HG03135 (cell line): ENCODE measurements around the gene NALCN.

Experiments
- ATAC-seq: cut with Tn5 transposase; IDR thresholded peaks from one replicate; pipeline ENCODE4 v1.9.1; 2021; ENCODE audit warnings: mild to moderate bottlenecking, moderate library complexity; ENCODE audit not compliant: unreplicated experiment

NALCN gene

GRCh38 chr13:101049166-101049850, 367.0 kb downstream of the NALCN start:
- no peak for ATAC-seq

- no peak for ATAC-seq
Observed at GRCh38 chr13:101036546-101036945, 379.8 kb downstream of the NALCN start.

GRCh38 chr13:101035119-101035620, 381.1 kb downstream of the NALCN start:
- ATAC-seq, result no peak

GRCh38 chr13:101026736-101027398, 389.4 kb downstream of the NALCN start:
- ATAC-seq, result no peak

- no peak for ATAC-seq
Observed at GRCh38 chr13:101026328-101026727, 390.0 kb downstream of the NALCN start.

- no peak for ATAC-seq
Observed at GRCh38 chr13:101025925-101026324, 390.4 kb downstream of the NALCN start.

GRCh38 chr13:101025519-101025918, 390.8 kb downstream of the NALCN start:
- no peak for ATAC-seq

- no peak for ATAC-seq
Observed at GRCh38 chr13:101019126-101019525, 397.2 kb downstream of the NALCN start.

GRCh38 chr13:101018720-101019119, 397.6 kb downstream of the NALCN start:
- ATAC-seq, result no peak

GRCh38 chr13:101017123-101017872, 399.0 kb downstream of the NALCN start:
- no peak for ATAC-seq

GRCh38 chr13:101016475-101016874, 399.8 kb downstream of the NALCN start:
- ATAC-seq, result no peak

GRCh38 chr13:101013245-101013644, 403.1 kb downstream of the NALCN start:
- no peak for ATAC-seq

- no peak for ATAC-seq
Observed at GRCh38 chr13:101010100-101010499, 406.2 kb downstream of the NALCN start.

GRCh38 chr13:101007245-101007644, 409.1 kb downstream of the NALCN start:
- no peak for ATAC-seq
